HG02840 (cell line): Measurements from ENCODE around the gene UBTD2.
"Not testable (repeated sequence)": the region's sequence is repeated elsewhere in the genome, so short reads cannot be mapped to it uniquely, and the experiment has no call there.

Source experiments
- ATAC-seq: cut with Tn5 transposase; IDR thresholded peaks from one replicate; pipeline ENCODE4 v1.9.1; 2021; ENCODE audit warnings: mild to moderate bottlenecking, moderate library complexity, moderate number of reproducible peaks; ENCODE audit not compliant: unreplicated experiment, low FRiP score

The UBTD2 gene

GRCh38 chr5:172199446-172199845, 84.1 kb downstream of the UBTD2 start:
- no peak for ATAC-seq

- ATAC-seq, result not testable (repeated sequence)
These were observed 85.8 kb downstream of the UBTD2 start for GRCh38 chr5:172197775-172198174.

GRCh38 chr5:172194985-172195774, 88.4 kb downstream of the UBTD2 start:
- no peak for ATAC-seq

- no peak for ATAC-seq
These were observed 89.7 kb downstream of the UBTD2 start, which contains the start of gene EFCAB9 for GRCh38 chr5:172193872-172194271. Gene EFCAB9 (plus strand): TSS chr5:172194172. CDS start chr5:172194173, 1 bp downstream.

- ATAC-seq, result no peak
These were observed 93.8 kb downstream of the UBTD2 start for GRCh38 chr5:172189693-172190296.

- ATAC-seq, result no peak
These were observed 94.5 kb downstream of the UBTD2 start for GRCh38 chr5:172188893-172189692.

- peak; percentile 71 for ATAC-seq
These were observed 95.3 kb downstream of the UBTD2 start, which contains the start of gene STK10 for GRCh38 chr5:172188033-172188892. Gene STK10 (minus strand): TSS chr5:172188224. CDS start chr5:172188042, 182 bp downstream.

- ATAC-seq, result peak; percentile 26
These were observed 96.2 kb downstream of the UBTD2 start for GRCh38 chr5:172187118-172188032.

- ATAC-seq, result no peak
These were observed 97.4 kb downstream of the UBTD2 start for GRCh38 chr5:172186114-172186695.

GRCh38 chr5:172185096-172185461, 98.5 kb downstream of the UBTD2 start:
- no peak for ATAC-seq

- ATAC-seq, result no peak
These were observed 99.7 kb downstream of the UBTD2 start for GRCh38 chr5:172183881-172184280.

- no peak for ATAC-seq
These were observed 101.3 kb downstream of the UBTD2 start for GRCh38 chr5:172182291-172182690.

GRCh38 chr5:172180936-172181335, 102.6 kb downstream of the UBTD2 start:
- ATAC-seq, result no peak

- ATAC-seq, result peak; percentile 30
These were observed 104.3 kb downstream of the UBTD2 start for GRCh38 chr5:172178991-172179989.

GRCh38 chr5:172178301-172178987, 105.1 kb downstream of the UBTD2 start:
- no peak for ATAC-seq

- ATAC-seq, result no peak
These were observed 106.4 kb downstream of the UBTD2 start for GRCh38 chr5:172177176-172177575.

- ATAC-seq, result peak; percentile 29
These were observed 108.3 kb downstream of the UBTD2 start for GRCh38 chr5:172175263-172175719.
